ENCODE measurements around the gene GPATCH3. TPM values are rescaled to one million over a fixed set of nuclear protein-coding genes. Genes with fewer than 3 reads are reported as not detected.
"Not testable (repeated sequence)": the region's sequence is repeated elsewhere in the genome, so short reads cannot be mapped to it uniquely, and the experiment has no call there.

The GPATCH3 gene
- total RNA-seq, 3 donors from 2014 or later = 20.1 to 21.8 (median 20.2) TPM

GRCh38 chr1:26900815-26901511 lies 696 bp upstream of the GPATCH3 start:
- H3K4me1 Mint-ChIP-seq (ENCODE audit: low read depth) = peaks cover 21% of the 10 kb centered on the region
- peak overlapping the region; percentile 89 for H3K4me3 Mint-ChIP-seq
- H3K9me3 Mint-ChIP-seq = no peaks in the 10 kb centered on the region
- ATAC-seq (no peak), DNase-seq (no peak)
- H3K27me3 Mint-ChIP-seq (ENCODE audit: low read depth) = no peaks in the 10 kb centered on the region
- peaks cover 7% of the 10 kb centered on the region for H3K36me3 Mint-ChIP-seq (ENCODE audit: insufficient read depth)

- Mint-ChIP-seq H3K9me3 (no peaks in the 10 kb centered on the region), H3K4me1 (ENCODE audit: low read depth) (peaks cover 21% of the 10 kb centered on the region), H3K27me3 (ENCODE audit: low read depth) (no peaks in the 10 kb centered on the region), H3K4me3 (no peak overlapping the region), H3K36me3 (ENCODE audit: insufficient read depth) (peaks cover 22% of the 10 kb centered on the region)
- ATAC-seq (no peak), DNase-seq (no peak)
Observed at GRCh38 chr1:26897351-26897750, 2.9 kb downstream of the GPATCH3 start.

DNA sequence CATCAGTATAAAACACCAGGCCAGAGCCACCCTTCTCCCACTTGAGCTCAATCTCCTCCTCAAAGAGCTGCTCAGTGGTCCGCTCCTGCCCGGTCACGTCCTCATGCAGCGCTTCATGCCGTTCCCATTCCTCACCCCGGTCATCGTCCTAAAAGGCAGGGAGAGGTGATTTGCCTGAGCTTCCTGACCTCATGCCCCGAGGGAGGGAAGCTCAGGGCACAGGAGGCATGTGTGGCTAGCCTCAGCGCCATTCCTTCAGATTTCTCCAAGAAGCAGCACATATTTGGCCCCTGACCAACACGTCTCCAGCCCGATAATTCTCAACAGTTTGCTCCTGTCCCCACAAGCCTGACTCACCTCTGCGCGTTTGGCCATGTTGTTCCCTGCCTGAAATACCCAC lies 6.0 kb downstream of the GPATCH3 start:
- no peak overlapping the region for H3K4me3 Mint-ChIP-seq
- peaks cover 17% of the 10 kb centered on the region for H3K4me1 Mint-ChIP-seq (ENCODE audit: low read depth)
- peaks cover 24% of the 10 kb centered on the region for H3K36me3 Mint-ChIP-seq (ENCODE audit: insufficient read depth)
- ATAC-seq (no peak), DNase-seq (no peak)
- no peaks in the 10 kb centered on the region for H3K27me3 Mint-ChIP-seq (ENCODE audit: low read depth)
- H3K9me3 Mint-ChIP-seq = no peaks in the 10 kb centered on the region

- H3K27me3 Mint-ChIP-seq (ENCODE audit: low read depth) = no peaks in the 10 kb centered on the region
- DNase-seq (no peak), ATAC-seq (peak; percentile 47 to 49)
- peaks cover 29% of the 10 kb centered on the region for H3K4me1 Mint-ChIP-seq (ENCODE audit: low read depth)
- H3K36me3 Mint-ChIP-seq (ENCODE audit: insufficient read depth) = peaks cover 30% of the 10 kb centered on the region
- peak overlapping the region; percentile 97 for H3K4me3 Mint-ChIP-seq
- no peaks in the 10 kb centered on the region for H3K9me3 Mint-ChIP-seq
Observed at GRCh38 chr1:26890467-26890796, 9.8 kb downstream of the GPATCH3 start.

GRCh38 chr1:26889551-26890466 lies 10.5 kb downstream of the GPATCH3 start, which contains the start of gene GPN2:
GPN2 (minus strand) TSS chr1:26890283; CDS start chr1:26890096, 187 bp downstream.
- no peaks in the 10 kb centered on the region for H3K27me3 Mint-ChIP-seq (ENCODE audit: low read depth)
- peaks cover 35% of the 10 kb centered on the region for H3K36me3 Mint-ChIP-seq (ENCODE audit: insufficient read depth)
- DNase-seq (peak; percentile 64), ATAC-seq (peak; percentile 96)
- no peaks in the 10 kb centered on the region for H3K9me3 Mint-ChIP-seq
- H3K4me1 Mint-ChIP-seq (ENCODE audit: low read depth) = peaks cover 31% of the 10 kb centered on the region
- H3K4me3 Mint-ChIP-seq = peak within 1 kb of the TSS; percentile 97

DNA sequence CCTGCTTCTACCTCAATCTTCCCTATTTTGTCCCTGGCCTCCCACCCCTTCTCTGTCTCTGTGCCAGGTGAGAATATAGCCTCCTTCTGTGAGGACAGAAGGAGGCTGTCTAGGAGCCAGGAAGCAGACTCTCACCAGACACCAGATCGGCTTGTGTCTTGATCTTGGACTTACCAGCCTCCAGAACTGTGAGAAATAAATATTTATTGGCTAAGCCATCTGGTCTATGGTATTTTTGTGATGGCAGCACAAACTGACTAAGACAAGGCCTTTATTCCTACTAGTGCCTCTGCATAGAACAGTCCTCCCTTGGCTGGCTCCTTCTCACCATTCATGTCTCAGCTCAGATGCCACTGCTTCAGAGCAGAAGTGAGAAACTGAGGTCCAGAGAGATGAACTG lies 12.0 kb downstream of the GPATCH3 start:
- H3K4me1 Mint-ChIP-seq (ENCODE audit: low read depth) = peaks cover 31% of the 10 kb centered on the region
- ATAC-seq (no peak), DNase-seq (no peak)
- H3K27me3 Mint-ChIP-seq (ENCODE audit: low read depth) = no peaks in the 10 kb centered on the region
- H3K4me3 Mint-ChIP-seq = peak overlapping the region; percentile 97
- H3K36me3 Mint-ChIP-seq (ENCODE audit: insufficient read depth) = peaks cover 36% of the 10 kb centered on the region
- no peaks in the 10 kb centered on the region for H3K9me3 Mint-ChIP-seq

DNA sequence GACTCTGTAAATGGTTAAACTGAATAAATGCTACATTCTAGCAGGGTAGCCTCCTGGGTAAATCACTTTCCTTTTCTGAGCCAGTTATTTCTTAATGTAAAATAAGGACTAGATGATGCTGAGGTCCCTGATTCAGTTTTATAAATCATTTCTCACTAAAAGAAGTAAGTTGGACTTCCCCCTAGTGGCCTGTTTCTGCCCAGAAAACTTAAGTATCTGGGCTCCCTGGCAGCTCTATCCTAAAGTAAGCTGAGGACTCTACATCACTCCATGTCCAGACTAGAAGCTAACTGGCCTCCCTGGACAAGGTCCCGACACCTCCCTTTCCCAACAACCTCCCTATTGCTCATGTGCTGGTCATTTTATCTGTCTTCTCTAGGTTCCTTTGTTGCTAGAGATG lies 13.1 kb downstream of the GPATCH3 start:
- Mint-ChIP-seq H3K4me3 (peak overlapping the region; percentile 33), H3K27me3 (ENCODE audit: low read depth) (no peaks in the 10 kb centered on the region), H3K9me3 (no peaks in the 10 kb centered on the region), H3K4me1 (ENCODE audit: low read depth) (peaks cover 34% of the 10 kb centered on the region), H3K36me3 (ENCODE audit: insufficient read depth) (peaks cover 39% of the 10 kb centered on the region)
- ATAC-seq = no peak
- no peak for DNase-seq

DNA sequence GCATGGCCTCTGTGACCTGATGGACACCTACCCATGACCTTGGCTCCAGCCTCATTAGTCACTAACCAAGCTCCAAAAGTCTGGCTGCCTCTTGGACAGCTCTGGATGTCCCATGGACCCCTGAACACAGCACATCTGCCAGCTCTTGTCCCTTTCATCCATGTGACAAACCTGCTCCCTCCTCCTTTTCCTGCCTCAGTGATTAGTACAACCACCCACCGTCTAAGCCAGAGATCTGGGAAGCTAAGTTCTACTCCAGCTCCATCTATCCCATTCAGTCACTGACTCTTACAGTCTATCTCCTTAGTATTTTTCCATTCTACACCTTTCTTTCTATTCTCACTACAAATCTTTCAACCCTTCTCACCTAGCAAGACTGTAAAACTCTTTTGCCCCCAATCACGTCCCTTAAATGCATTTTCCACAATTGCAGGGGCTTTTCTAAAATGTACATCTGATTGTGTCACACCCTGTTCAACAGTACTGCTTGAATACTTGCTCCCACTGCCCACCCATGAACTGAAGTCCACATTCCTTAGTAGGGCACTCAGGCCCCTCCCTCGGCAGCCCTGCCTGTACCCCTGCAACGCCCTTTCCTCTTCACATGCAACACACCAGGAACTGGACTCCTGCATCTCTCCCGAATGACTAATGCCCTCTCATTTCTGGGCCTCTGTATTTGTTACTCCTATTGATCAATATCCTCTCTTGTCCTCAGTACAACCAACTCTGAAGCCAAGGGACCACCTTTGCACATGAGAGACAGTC lies 17.4 kb downstream of the GPATCH3 start:
- no peaks in the 10 kb centered on the region for H3K9me3 Mint-ChIP-seq
- H3K4me3 Mint-ChIP-seq = no peak overlapping the region
- no peak for DNase-seq
- no peak for ATAC-seq
- H3K27me3 Mint-ChIP-seq (ENCODE audit: low read depth) = no peaks in the 10 kb centered on the region
- H3K4me1 Mint-ChIP-seq (ENCODE audit: low read depth) = peaks cover 10% of the 10 kb centered on the region
- H3K36me3 Mint-ChIP-seq (ENCODE audit: insufficient read depth) = peaks cover 36% of the 10 kb centered on the region

DNA sequence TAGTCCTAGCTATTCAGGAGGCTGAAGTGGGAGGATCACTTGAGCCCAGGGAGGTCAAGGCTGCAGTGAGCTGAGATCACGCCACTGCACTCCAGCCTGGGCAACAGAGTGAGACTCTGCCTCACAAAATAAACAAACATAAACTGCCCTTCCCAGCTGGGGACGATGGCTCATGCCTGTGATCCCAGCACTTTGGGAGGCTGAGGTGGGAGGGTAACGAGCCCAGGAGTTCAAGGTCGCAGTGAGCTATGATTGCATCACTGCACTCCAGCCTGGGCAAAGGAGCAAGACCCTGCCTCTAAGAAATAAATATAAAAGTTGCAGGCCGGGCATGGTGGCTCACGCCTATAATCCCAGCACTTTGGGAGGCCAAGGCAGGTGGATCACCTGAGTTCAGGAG lies 18.7 kb downstream of the GPATCH3 start:
- peaks cover 32% of the 10 kb centered on the region for H3K36me3 Mint-ChIP-seq (ENCODE audit: insufficient read depth)

GRCh38 chr1:26879793-26880192 lies 20.5 kb downstream of the GPATCH3 start:
- peaks cover 25% of the 10 kb centered on the region for H3K36me3 Mint-ChIP-seq (ENCODE audit: insufficient read depth)

More for the DNA sequence above, 18.7 kb downstream of the GPATCH3 start:
- H3K4me1 Mint-ChIP-seq (ENCODE audit: low read depth); ATAC-seq; DNase-seq; H3K4me3 Mint-ChIP-seq; H3K27me3 Mint-ChIP-seq (ENCODE audit: low read depth); H3K9me3 Mint-ChIP-seq: not testable (repeated sequence)

DNA sequence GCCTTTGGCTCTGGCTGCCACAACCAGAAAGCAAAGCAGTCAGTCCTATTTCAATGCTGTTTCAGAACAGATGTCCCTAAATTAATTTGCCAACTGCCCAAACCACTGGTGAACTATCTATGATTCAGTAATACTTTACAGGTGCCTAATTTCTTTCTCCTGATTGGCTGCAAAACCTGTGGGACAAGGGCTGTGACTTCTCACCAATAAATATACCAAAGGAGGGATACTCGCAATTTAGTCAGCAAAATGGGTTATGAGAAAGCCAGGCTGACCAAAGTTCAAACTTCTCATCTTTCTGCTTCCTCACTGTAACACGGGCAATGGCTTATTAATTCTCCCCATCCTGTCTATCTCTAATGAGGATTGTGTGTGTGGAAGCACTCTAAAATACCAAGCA lies 22.9 kb downstream of the GPATCH3 start:
- H3K36me3 Mint-ChIP-seq (ENCODE audit: insufficient read depth) = peaks cover 6% of the 10 kb centered on the region
- H3K9me3 Mint-ChIP-seq = no peaks in the 10 kb centered on the region

More at GRCh38 chr1:26879793-26880192, 20.5 kb downstream of the GPATCH3 start:
- Mint-ChIP-seq H3K27me3 (ENCODE audit: low read depth) (no peaks in the 10 kb centered on the region), H3K4me1 (ENCODE audit: low read depth) (peaks cover 2% of the 10 kb centered on the region), H3K4me3 (no peak overlapping the region), H3K9me3 (no peaks in the 10 kb centered on the region)
- ATAC-seq = no peak
- DNase-seq = no peak

GRCh38 chr1:26874896-26875295 lies 25.4 kb downstream of the GPATCH3 start:
- Mint-ChIP-seq H3K27me3 (ENCODE audit: low read depth) (no peaks in the 10 kb centered on the region), H3K4me3 (no peak overlapping the region), H3K9me3 (no peaks in the 10 kb centered on the region), H3K36me3 (ENCODE audit: insufficient read depth) (peaks cover 2% of the 10 kb centered on the region), H3K4me1 (ENCODE audit: low read depth) (no peaks in the 10 kb centered on the region)
- ATAC-seq = no peak
- no peak for DNase-seq

More for the DNA sequence above, 22.9 kb downstream of the GPATCH3 start:
- no peak for DNase-seq
- H3K4me1 Mint-ChIP-seq (ENCODE audit: low read depth) = no peaks in the 10 kb centered on the region
- no peaks in the 10 kb centered on the region for H3K27me3 Mint-ChIP-seq (ENCODE audit: low read depth)
- ATAC-seq = no peak
- H3K4me3 Mint-ChIP-seq = no peak overlapping the region

DNA sequence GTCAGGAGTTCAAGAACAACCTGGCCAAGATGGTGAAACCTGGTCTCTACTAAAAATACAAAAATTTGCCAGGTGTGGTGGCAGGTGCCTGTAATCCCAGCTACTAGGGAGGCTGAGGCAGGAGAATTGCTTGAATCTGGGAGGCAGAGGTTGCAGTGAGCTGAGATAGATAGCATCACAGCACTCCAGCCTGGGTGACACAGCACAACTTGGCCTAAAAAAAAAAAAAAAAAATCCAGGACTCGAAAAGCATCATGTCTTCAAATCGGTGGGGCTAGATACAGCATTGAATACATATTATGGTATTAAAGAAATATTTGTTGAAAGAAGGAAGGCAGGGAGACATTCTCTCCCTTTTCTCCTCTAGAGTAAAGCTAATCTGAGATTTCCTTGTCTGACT lies 27.2 kb downstream of the GPATCH3 start:
- H3K4me1 Mint-ChIP-seq (ENCODE audit: low read depth); H3K4me3 Mint-ChIP-seq; DNase-seq; H3K36me3 Mint-ChIP-seq (ENCODE audit: insufficient read depth); H3K9me3 Mint-ChIP-seq; H3K27me3 Mint-ChIP-seq (ENCODE audit: low read depth); ATAC-seq: not testable (repeated sequence)
